Esophagus muscularis mucosa (tissue), 4 donors: ENCODE data around the gene SPARC. TPM values are rescaled to one million over a fixed set of nuclear protein-coding genes. Genes with fewer than 3 reads are reported as not detected.

Experiments used
- DNase-seq: peaks from one replicate; pipeline ENCODE4 v3.0.0-alpha.2; 2017; ENCODE audit errors: extremely low spot score
- H3K27ac ChIP-seq, 4 donors: fragments of 200-600 bp; sonication (generic); replicated peaks in 1 of 4; 1 replicate in 3 of 4; 2 replicates in 1 of 4; pipeline ENCODE4 v1.5.1; 2016 to 2019; ENCODE audit warnings: mild to moderate bottlenecking in 1 of 4
- H3K27me3 ChIP-seq, 4 donors: fragments of 200-600 bp; sonication (generic); one replicate each; pipeline versions ENCODE4 v1.5.1 to v1.6.0; 2016 to 2019
- H3K36me3 ChIP-seq, 4 donors: fragments of 200-600 bp; sonication (generic); one replicate each; pipeline ENCODE4 v1.5.1; 2016 to 2019
- H3K4me1 ChIP-seq, 4 donors: fragments of 200-600 bp; sonication (generic); one replicate each; pipeline ENCODE4 v1.5.1; 2016 to 2019
- H3K4me3 ChIP-seq, 4 donors: fragments of 200-600 bp; sonication (generic); 1 replicate in 2 of 4; 2 replicates in 2 of 4; pipeline ENCODE4 v1.5.1; 2016 to 2019; ENCODE audit warnings: mild to moderate bottlenecking in 4 of 4, moderate library complexity in 1 of 4
- H3K9me3 ChIP-seq, 4 donors: fragments of 200-600 bp; sonication (generic); 1 replicate in 3 of 4; 2 replicates in 1 of 4; pipeline ENCODE4 v1.5.1; 2016 to 2019
- CTCF ChIP-seq, 3 experiments: fragments of 200-600 bp in 2 of 3; fragments of 450-650 bp in 1 of 3; sonication (generic) in 2 of 3; IDR thresholded peaks; one replicate each; pipeline ENCODE4 v1.5.1; 2017 to 2019; ENCODE audit warnings: antibody characterized with exemption in 3 of 3, mild to moderate bottlenecking in 2 of 3, moderate library complexity in 1 of 3
- EP300 ChIP-seq: sonication (generic); formaldehyde crosslinking; IDR thresholded peaks from one replicate; pipeline ENCODE4 v1.6.1; 2017; ENCODE audit warnings: antibody characterized with exemption
- POLR2A ChIP-seq: fragments of 450-650 bp; IDR thresholded peaks from one replicate; pipeline ENCODE4 v1.6.1; 2017; ENCODE audit warnings: antibody characterized with exemption, moderate library complexity, mild to moderate bottlenecking, low read depth
- POLR2AphosphoS5 ChIP-seq, 2 donors: sonication (generic); formaldehyde crosslinking; IDR thresholded peaks; one replicate each; pipeline ENCODE4 v1.6.1; 2017; ENCODE audit warnings: antibody characterized with exemption in 2 of 2
- WGBS: methylation state at CpG from one replicate; pipeline ENCODE4 v1.1.5; 2018; 5-methylcytosine and 5-hydroxymethylcytosine counted together
- intact Hi-C: fragments of 100-400 bp; cut with DNase I; formaldehyde crosslinking; loops from one replicate; pipeline ENCODE4 v1.15.1; 2023
- total RNA-seq, 4 donors: library from RNA; depleted of rRNA; stranded (reverse); fragments of >200 nt; gene quantifications; one replicate each; pipeline versions ENCODE4 v1.1.0 to v1.2.1, GENCODE V29; 2016

Gene SPARC
- total RNA-seq, 4 donors from 2014 or later, result 269 to 875 (median 432) TPM

- Histone ChIP-seq H3K27me3 (no peaks in the 10 kb centered on the region), H3K9me3 (no peaks in the 10 kb centered on the region), H3K36me3 (peaks cover 0 to 20% (median 0%) of the 10 kb centered on the region in 4 donors), H3K4me3 (peak overlapping the region; percentile 56 to 77 (median 68)), H3K27ac (peak overlapping the region; percentile 86 to 92 (median 88)), H3K4me1 (peaks cover 37 to 80% (median 77%) of the 10 kb centered on the region in 4 donors)
- 17% methylated on average over 8 of the region's 8 CpGs for WGBS
- intact Hi-C loops, result no loop called here
- TF ChIP-seq CTCF (IDR thresholded peaks at IDR 0.05), result peak in 1 of 3 experiments; percentile 24
- TF ChIP-seq EP300, result no peak
- peak; percentile 66 to 82 for TF ChIP-seq POLR2AphosphoS5 (IDR thresholded peaks at IDR 0.05)
- DNase-seq, result no peak
These were observed 1.9 kb downstream of the SPARC start for GRCh38 chr5:151684690-151685361.

GRCh38 chr5:151683986-151684588 is 2.6 kb downstream of the SPARC start:
- Histone ChIP-seq H3K4me3 (peak overlapping the region; percentile 56 to 77 (median 68)), H3K27me3 (no peaks in the 10 kb centered on the region), H3K36me3 (peaks cover 0 to 24% (median 0%) of the 10 kb centered on the region in 4 donors), H3K4me1 (peaks cover 44 to 87% (median 84%) of the 10 kb centered on the region in 4 donors), H3K9me3 (no peaks in the 10 kb centered on the region), H3K27ac (peak overlapping the region; percentile 86 to 92 (median 88))
- intact Hi-C loops, result no loop called here
- TF ChIP-seq POLR2AphosphoS5 (IDR thresholded peaks at IDR 0.05) (no peak), EP300 (no peak), CTCF (IDR thresholded peaks at IDR 0.05) (no peak)
- DNase-seq, result no peak
- WGBS, result 70% methylated on average over 2 of the region's 2 CpGs

GRCh38 chr5:151683444-151683843 is 3.3 kb downstream of the SPARC start:
- peaks cover 51 to 94% (median 91%) of the 10 kb centered on the region in 4 donors for H3K4me1 ChIP-seq
- peaks cover 0 to 24% (median 0%) of the 10 kb centered on the region in 4 donors for H3K36me3 ChIP-seq
- TF ChIP-seq POLR2A, result no peak
- TF ChIP-seq CTCF (IDR thresholded peaks at IDR 0.05), result no peak
- no peak for TF ChIP-seq POLR2AphosphoS5 (IDR thresholded peaks at IDR 0.05)
- no peak for TF ChIP-seq EP300
- no peaks in the 10 kb centered on the region for H3K27me3 ChIP-seq
- DNase-seq, result no peak
- peak overlapping the region; percentile 86 to 92 (median 88) for H3K27ac ChIP-seq
- H3K9me3 ChIP-seq, result no peaks in the 10 kb centered on the region
- intact Hi-C loops, result no loop called here
- 35% methylated on average over 5 of the region's 5 CpGs for WGBS
- peak overlapping the region; percentile 56 to 77 (median 68) for H3K4me3 ChIP-seq

GRCh38 chr5:151682751-151683331 is 3.9 kb downstream of the SPARC start:
- H3K4me1 ChIP-seq, result peaks cover 57 to 99% (median 96%) of the 10 kb centered on the region in 4 donors
- no peaks in the 10 kb centered on the region for H3K9me3 ChIP-seq
- peak overlapping the region; percentile 7 to 77 (median 68) for H3K4me3 ChIP-seq
- intact Hi-C loops, result no loop called here
- DNase-seq, result no peak
- H3K27me3 ChIP-seq, result no peaks in the 10 kb centered on the region
- peak overlapping the region; percentile 86 to 92 (median 88) for H3K27ac ChIP-seq
- H3K36me3 ChIP-seq, result peaks cover 0 to 26% (median 0%) of the 10 kb centered on the region in 4 donors
- WGBS, result 3% methylated on average over 5 of the region's 5 CpGs
- TF ChIP-seq CTCF (IDR thresholded peaks at IDR 0.05) (no peak), EP300 (no peak), POLR2A (no peak), POLR2AphosphoS5 (IDR thresholded peaks at IDR 0.05) (no peak)
